HG03135 (cell line): ENCODE data around the gene RPTOR.

Source experiments
- ATAC-seq: cut with Tn5 transposase; IDR thresholded peaks from one replicate; pipeline ENCODE4 v1.9.1; 2021; ENCODE audit warnings: mild to moderate bottlenecking, moderate library complexity; ENCODE audit not compliant: unreplicated experiment

The RPTOR gene

GRCh38 chr17:80921159-80921558 lies 376.5 kb downstream of the RPTOR start:
- ATAC-seq, result no peak

- ATAC-seq, result no peak
Observed at GRCh38 chr17:80921741-80922579, 377.3 kb downstream of the RPTOR start.

GRCh38 chr17:80922580-80923160 lies 378.0 kb downstream of the RPTOR start:
- no peak for ATAC-seq

GRCh38 chr17:80923211-80924110 lies 378.8 kb downstream of the RPTOR start:
- no peak for ATAC-seq

- no peak for ATAC-seq
Observed at GRCh38 chr17:80924111-80924806, 379.6 kb downstream of the RPTOR start.

- no peak for ATAC-seq
Observed at GRCh38 chr17:80924807-80925610, 380.4 kb downstream of the RPTOR start.

- ATAC-seq, result no peak
Observed at GRCh38 chr17:80925688-80926335, 381.2 kb downstream of the RPTOR start.

- ATAC-seq, result no peak
Observed at GRCh38 chr17:80926591-80927250, 382.1 kb downstream of the RPTOR start.

GRCh38 chr17:80927791-80928216 lies 383.2 kb downstream of the RPTOR start:
- ATAC-seq, result no peak

GRCh38 chr17:80929449-80929848 lies 384.8 kb downstream of the RPTOR start:
- no peak for ATAC-seq

GRCh38 chr17:80930335-80931279 lies 386.0 kb downstream of the RPTOR start:
- ATAC-seq, result no peak

- ATAC-seq, result no peak
Observed at GRCh38 chr17:80931421-80932265, 387.0 kb downstream of the RPTOR start.

GRCh38 chr17:80935526-80935925 lies 390.9 kb downstream of the RPTOR start:
- ATAC-seq, result no peak

GRCh38 chr17:80936218-80936617 lies 391.6 kb downstream of the RPTOR start:
- no peak for ATAC-seq

- no peak for ATAC-seq
Observed at GRCh38 chr17:80936723-80937122, 392.1 kb downstream of the RPTOR start.

GRCh38 chr17:80937462-80938381 lies 393.1 kb downstream of the RPTOR start:
- no peak for ATAC-seq
